ENCODE data around the gene ABHD2.
"Not testable (repeated sequence)": the region's sequence is repeated elsewhere in the genome, so short reads cannot be mapped to it uniquely, and the experiment has no call there.

ABHD2 gene

GRCh38 chr15:89138999-89139612 is 50.9 kb downstream of the ABHD2 start:
- Histone ChIP-seq H3K4me2 (ENCODE audit: low read length) (no peak overlapping the region), H3K9me3 (ENCODE audit: low read length) (no peaks in the 10 kb centered on the region), H3K9me2 (ENCODE audit: low read depth, low read length) (no peaks in the 10 kb centered on the region), H2AFZ (ENCODE audit: low read length) (no peak overlapping the region), H3K27ac (ENCODE audit: low read depth, low read length, poor library complexity, severe bottlenecking) (no peak overlapping the region), H3K4me1 (ENCODE audit: insufficient read depth, low read length, severe bottlenecking) (no peaks in the 10 kb centered on the region), H3K27me3 (ENCODE audit: insufficient read depth, low read length) (no peaks in the 10 kb centered on the region), H3K79me2 (ENCODE audit: insufficient read depth, low read length) (no peaks in the 10 kb centered on the region), H3K4me3 (ENCODE audit: low read depth, low read length, poor library complexity, severe bottlenecking) (no peak overlapping the region), H3F3A (ENCODE audit: insufficient read depth, low read length) (no peaks in the 10 kb centered on the region), H3K9ac (ENCODE audit: low read length) (no peak overlapping the region), H4K20me1 (ENCODE audit: insufficient read depth, low read length) (no peaks in the 10 kb centered on the region), H3K36me3 (ENCODE audit: insufficient read depth, low read length) (peaks cover 6% of the 10 kb centered on the region; the same call in 1 of the 2 replicates)
- TF ChIP-seq CTCF (IDR thresholded peaks at IDR 0.05; ENCODE audit: low read length): no peak
- no peak for TF ChIP-seq EZH2 (IDR thresholded peaks at IDR 0.05; ENCODE audit: borderline replicate concordance, low read length)

DNA sequence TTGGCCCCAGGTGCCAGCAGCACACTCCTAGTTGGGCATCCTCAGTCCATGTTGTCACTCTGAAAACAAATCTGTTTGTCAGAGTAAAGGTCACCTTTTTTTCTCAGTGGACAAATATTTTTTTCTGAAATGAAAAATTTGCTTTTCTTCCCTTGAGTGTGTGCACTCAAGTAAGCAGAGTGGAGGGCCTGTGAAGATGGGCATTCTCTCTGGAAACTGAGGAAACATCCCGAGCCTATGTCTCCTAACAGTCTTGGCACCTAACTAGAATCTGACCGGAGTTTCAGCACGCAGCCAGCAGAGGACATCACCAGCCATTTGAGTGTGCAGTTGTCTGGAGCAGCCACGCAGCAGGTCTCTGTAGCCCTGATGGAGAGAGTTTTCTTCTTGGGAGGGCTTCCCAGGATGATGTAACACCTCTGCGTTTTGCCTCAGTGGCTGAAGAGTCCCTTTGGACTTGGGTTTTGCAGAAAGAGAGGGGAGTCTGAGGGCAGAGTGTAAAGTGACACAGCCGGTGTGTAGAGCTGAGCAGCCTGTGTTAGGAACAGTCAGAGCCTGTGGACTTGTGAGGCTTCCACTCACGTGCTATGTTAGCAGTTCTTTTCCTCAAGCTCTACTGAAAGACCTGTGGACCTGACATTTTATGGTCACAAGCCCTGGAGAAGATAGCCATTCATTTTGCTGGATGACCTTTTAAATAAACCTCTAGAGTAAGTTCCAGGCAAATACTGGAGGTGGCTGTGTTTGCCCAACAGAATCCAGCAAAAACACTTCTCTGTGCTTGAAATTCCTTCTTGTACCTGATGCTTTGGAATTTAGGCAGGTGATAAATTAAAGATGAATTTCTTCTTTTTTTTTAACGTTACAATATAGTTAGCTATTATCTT is 51.6 kb downstream of the ABHD2 start:
- H3K9me2 ChIP-seq (ENCODE audit: low read depth, low read length): no peaks in the 10 kb centered on the region
- no peaks in the 10 kb centered on the region for H3K79me2 ChIP-seq (ENCODE audit: insufficient read depth, low read length)
- H3F3A ChIP-seq (ENCODE audit: insufficient read depth, low read length): no peaks in the 10 kb centered on the region
- no peaks in the 10 kb centered on the region for H4K20me1 ChIP-seq (ENCODE audit: insufficient read depth, low read length)
- H3K27me3 ChIP-seq (ENCODE audit: insufficient read depth, low read length): no peaks in the 10 kb centered on the region
- H3K9me3 ChIP-seq (ENCODE audit: low read length): no peaks in the 10 kb centered on the region
- H3K4me2 ChIP-seq (ENCODE audit: low read length): no peak overlapping the region
- no peak overlapping the region for H3K27ac ChIP-seq (ENCODE audit: low read depth, low read length, poor library complexity, severe bottlenecking)
- TF ChIP-seq CTCF (IDR thresholded peaks at IDR 0.05; ENCODE audit: low read length) (no peak), EZH2 (IDR thresholded peaks at IDR 0.05; ENCODE audit: borderline replicate concordance, low read length) (no peak)
- H3K4me3 ChIP-seq (ENCODE audit: low read depth, low read length, poor library complexity, severe bottlenecking): no peak overlapping the region
- H3K36me3 ChIP-seq (ENCODE audit: insufficient read depth, low read length): peaks cover 6% of the 10 kb centered on the region; the same call in 1 of the 2 replicates
- no peak overlapping the region for H3K9ac ChIP-seq (ENCODE audit: low read length)
- H2AFZ ChIP-seq (ENCODE audit: low read length): no peak overlapping the region
- no peaks in the 10 kb centered on the region for H3K4me1 ChIP-seq (ENCODE audit: insufficient read depth, low read length, severe bottlenecking)

GRCh38 chr15:89140595-89140994 is 52.3 kb downstream of the ABHD2 start:
- Histone ChIP-seq H3K9me2 (ENCODE audit: low read depth, low read length) (no peaks in the 10 kb centered on the region), H3K27me3 (ENCODE audit: insufficient read depth, low read length) (no peaks in the 10 kb centered on the region), H3K4me1 (ENCODE audit: insufficient read depth, low read length, severe bottlenecking) (no peaks in the 10 kb centered on the region), H3K27ac (ENCODE audit: low read depth, low read length, poor library complexity, severe bottlenecking) (no peak overlapping the region), H4K20me1 (ENCODE audit: insufficient read depth, low read length) (no peaks in the 10 kb centered on the region), H3K9me3 (ENCODE audit: low read length) (no peaks in the 10 kb centered on the region), H3K36me3 (ENCODE audit: insufficient read depth, low read length) (peaks cover 6% of the 10 kb centered on the region; the same call in 1 of the 2 replicates), H3F3A (ENCODE audit: insufficient read depth, low read length) (no peaks in the 10 kb centered on the region), H2AFZ (ENCODE audit: low read length) (no peak overlapping the region), H3K4me3 (ENCODE audit: low read depth, low read length, poor library complexity, severe bottlenecking) (no peak overlapping the region), H3K79me2 (ENCODE audit: insufficient read depth, low read length) (no peaks in the 10 kb centered on the region), H3K4me2 (ENCODE audit: low read length) (no peak overlapping the region), H3K9ac (ENCODE audit: low read length) (no peak overlapping the region)
- TF ChIP-seq EZH2 (IDR thresholded peaks at IDR 0.05; ENCODE audit: borderline replicate concordance, low read length): no peak
- no peak for TF ChIP-seq CTCF (IDR thresholded peaks at IDR 0.05; ENCODE audit: low read length)

DNA sequence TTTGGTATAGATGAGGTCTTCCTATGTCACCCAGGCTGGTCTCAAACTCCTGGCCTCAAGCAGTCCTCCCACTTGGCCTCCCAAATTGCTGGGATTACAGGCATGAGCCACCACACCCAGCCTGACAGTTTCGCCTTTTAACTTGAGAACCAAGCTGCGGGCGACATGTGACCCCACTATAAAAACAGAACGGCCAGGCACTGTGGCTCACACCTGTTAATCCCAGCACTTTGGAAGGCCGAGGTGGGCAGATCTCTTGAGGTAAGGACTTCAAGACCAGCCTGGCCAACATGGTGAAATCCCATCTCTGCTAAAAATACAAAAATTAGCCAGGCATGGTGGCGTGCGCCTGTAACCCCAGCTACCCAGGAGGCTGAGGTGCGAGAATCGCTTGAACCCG is 52.9 kb downstream of the ABHD2 start:
- H3K36me3 ChIP-seq (ENCODE audit: insufficient read depth, low read length); H4K20me1 ChIP-seq (ENCODE audit: insufficient read depth, low read length); H3K4me3 ChIP-seq (ENCODE audit: low read depth, low read length, poor library complexity, severe bottlenecking); H2AFZ ChIP-seq (ENCODE audit: low read length); H3K79me2 ChIP-seq (ENCODE audit: insufficient read depth, low read length); H3K9ac ChIP-seq (ENCODE audit: low read length); H3F3A ChIP-seq (ENCODE audit: insufficient read depth, low read length); H3K27me3 ChIP-seq (ENCODE audit: insufficient read depth, low read length); H3K9me2 ChIP-seq (ENCODE audit: low read depth, low read length); H3K4me1 ChIP-seq (ENCODE audit: insufficient read depth, low read length, severe bottlenecking); H3K9me3 ChIP-seq (ENCODE audit: low read length); H3K4me2 ChIP-seq (ENCODE audit: low read length); H3K27ac ChIP-seq (ENCODE audit: low read depth, low read length, poor library complexity, severe bottlenecking): not testable (repeated sequence)

All from OCI-LY1 (cell line).